NK-92 treated with Interleukin-12 subunit alpha and Interleukin-12 subunit beta, amount 100 ng/mL, for 24 hours (cell line): ENCODE measurements around the gene OR5AU1.

Source experiments
- DNase-seq: peaks from one replicate; lab custom pipeline; 2025; lab: John Stamatoyannopoulos, UW

The OR5AU1 gene

GRCh38 chr14:21155963-21156362, at the start of gene OR5AU1:
Gene OR5AU1, minus strand, starts transcription at chr14:21156063. Its CDS starts 191 bp downstream, at chr14:21155872.
- no peak for DNase-seq

GRCh38 chr14:21205026-21205677, 49.3 kb upstream of the OR5AU1 start:
- no peak for DNase-seq

- DNase-seq = no peak
Measured at GRCh38 chr14:21204167-21205025, 48.5 kb upstream of the OR5AU1 start.

- DNase-seq = no peak
Measured at GRCh38 chr14:21203470-21204166, 47.8 kb upstream of the OR5AU1 start.

- no peak for DNase-seq
Measured at GRCh38 chr14:21202463-21203358, 46.8 kb upstream of the OR5AU1 start.

GRCh38 chr14:21201732-21202462, 46.0 kb upstream of the OR5AU1 start:
- no peak for DNase-seq

GRCh38 chr14:21200752-21201461, 45.0 kb upstream of the OR5AU1 start:
- DNase-seq = no peak

- DNase-seq = no peak
Measured at GRCh38 chr14:21199611-21200560, 44.0 kb upstream of the OR5AU1 start.

GRCh38 chr14:21197418-21198205, 41.7 kb upstream of the OR5AU1 start:
- no peak for DNase-seq

GRCh38 chr14:21194597-21194996, 38.7 kb upstream of the OR5AU1 start:
- DNase-seq = no peak

GRCh38 chr14:21192875-21193535, 37.1 kb upstream of the OR5AU1 start:
- DNase-seq = no peak

GRCh38 chr14:21192447-21192822, 36.6 kb upstream of the OR5AU1 start:
- no peak for DNase-seq

GRCh38 chr14:21191809-21192446, 36.1 kb upstream of the OR5AU1 start:
- peak; percentile 6 for DNase-seq

GRCh38 chr14:21191261-21191808, 35.5 kb upstream of the OR5AU1 start:
- no peak for DNase-seq

GRCh38 chr14:21185491-21185890, 29.6 kb upstream of the OR5AU1 start:
- DNase-seq = no peak

- DNase-seq = no peak
Measured at GRCh38 chr14:21184254-21184653, 28.4 kb upstream of the OR5AU1 start.

- DNase-seq = no peak
Measured at GRCh38 chr14:21182166-21182565, 26.3 kb upstream of the OR5AU1 start.
